ENCODE data around the gene WASF2. TPM values are rescaled to one million over a fixed set of nuclear protein-coding genes. Genes with fewer than 3 reads are reported as not detected.

Gene WASF2
- total and polyA plus RNA-seq, 2 donors (not counting 1 experiment from before 2014, with no cell fraction given), result 26.3 to 66.9 TPM

GRCh38 chr1:27527223-27527889 is 37.4 kb upstream of the WASF2 start:
- Histone ChIP-seq H3K9me3 (ENCODE audit: control insufficient read depth, insufficient read depth, low read depth, low read length) (no peaks in the 10 kb centered on the region), H4K20me1 (ENCODE audit: control insufficient read depth, extremely low read depth, insufficient read depth, low read length) (no peaks in the 10 kb centered on the region), H3K27me3 (ENCODE audit: control insufficient read depth, insufficient read depth, low read length) (no peaks in the 10 kb centered on the region), H3K9ac (ENCODE audit: insufficient read depth, low read length) (no peak overlapping the region), H3K4me1 (ENCODE audit: control insufficient read depth, extremely low read depth, insufficient read depth, low read length) (peaks cover 67% of the 10 kb centered on the region), H3K36me3 (ENCODE audit: control insufficient read depth, insufficient read depth, low read length) (peaks cover 3% of the 10 kb centered on the region), H3K79me2 (ENCODE audit: control insufficient read depth, insufficient read depth, low read length) (no peaks in the 10 kb centered on the region), H3K4me2 (ENCODE audit: extremely low read depth, insufficient read depth, low read length) (peak overlapping the region; percentile 27), H3K27ac (ENCODE audit: insufficient read depth, low read length) (peak overlapping the region; percentile 21), H3K4me3 (replicated peaks in 1 of 4; ENCODE audit: control extremely low read depth in 1 of 4, insufficient read depth in 1 of 4, low read depth in 3 of 4, low read length in 4 of 4) (peak overlapping the region in 1 of 4 experiments; percentile 53), H2AFZ (ENCODE audit: low read length) (no peak overlapping the region)
- TF ChIP-seq CTCF (conservative IDR thresholded peaks at IDR 0.05 in 1 of 2, IDR thresholded peaks at IDR 0.05 in 1 of 2; ENCODE audit: low read depth in 1 of 2, low read length in 2 of 2) (no peak), EZH2 (IDR thresholded peaks at IDR 0.05; ENCODE audit: low read length, missing control alignments) (no peak)
- DNase-seq (ENCODE audit: low read depth in 2 of 2), result peak in 1 of 2 donors; percentile 85

- no peak overlapping the region for H3K27ac ChIP-seq (ENCODE audit: insufficient read depth, low read length)
- no peaks in the 10 kb centered on the region for H4K20me1 ChIP-seq (ENCODE audit: control insufficient read depth, extremely low read depth, insufficient read depth, low read length)
- peak overlapping the region; percentile 27 for H3K4me2 ChIP-seq (ENCODE audit: extremely low read depth, insufficient read depth, low read length)
- peak overlapping the region in 3 of 4 experiments; percentile 28 to 53 (median 41) for H3K4me3 ChIP-seq (replicated peaks in 1 of 4; ENCODE audit: control extremely low read depth in 1 of 4, insufficient read depth in 1 of 4, low read depth in 3 of 4, low read length in 4 of 4)
- no peak for DNase-seq (ENCODE audit: low read depth in 2 of 2)
- H2AFZ ChIP-seq (ENCODE audit: low read length), result no peak overlapping the region
- H3K27me3 ChIP-seq (ENCODE audit: control insufficient read depth, insufficient read depth, low read length), result no peaks in the 10 kb centered on the region
- H3K79me2 ChIP-seq (ENCODE audit: control insufficient read depth, insufficient read depth, low read length), result no peaks in the 10 kb centered on the region
- TF ChIP-seq EZH2 (IDR thresholded peaks at IDR 0.05; ENCODE audit: low read length, missing control alignments) (no peak), CTCF (conservative IDR thresholded peaks at IDR 0.05 in 1 of 2, IDR thresholded peaks at IDR 0.05 in 1 of 2; ENCODE audit: low read depth in 1 of 2, low read length in 2 of 2) (no peak)
- no peaks in the 10 kb centered on the region for H3K9me3 ChIP-seq (ENCODE audit: control insufficient read depth, insufficient read depth, low read depth, low read length)
- H3K36me3 ChIP-seq (ENCODE audit: control insufficient read depth, insufficient read depth, low read length), result peaks cover 1% of the 10 kb centered on the region
- H3K9ac ChIP-seq (ENCODE audit: insufficient read depth, low read length), result no peak overlapping the region
- peaks cover 71% of the 10 kb centered on the region for H3K4me1 ChIP-seq (ENCODE audit: control insufficient read depth, extremely low read depth, insufficient read depth, low read length)
Measured at GRCh38 chr1:27526569-27527222, 36.7 kb upstream of the WASF2 start.
